ENCODE results near the gene NAP1L4.

DNA sequence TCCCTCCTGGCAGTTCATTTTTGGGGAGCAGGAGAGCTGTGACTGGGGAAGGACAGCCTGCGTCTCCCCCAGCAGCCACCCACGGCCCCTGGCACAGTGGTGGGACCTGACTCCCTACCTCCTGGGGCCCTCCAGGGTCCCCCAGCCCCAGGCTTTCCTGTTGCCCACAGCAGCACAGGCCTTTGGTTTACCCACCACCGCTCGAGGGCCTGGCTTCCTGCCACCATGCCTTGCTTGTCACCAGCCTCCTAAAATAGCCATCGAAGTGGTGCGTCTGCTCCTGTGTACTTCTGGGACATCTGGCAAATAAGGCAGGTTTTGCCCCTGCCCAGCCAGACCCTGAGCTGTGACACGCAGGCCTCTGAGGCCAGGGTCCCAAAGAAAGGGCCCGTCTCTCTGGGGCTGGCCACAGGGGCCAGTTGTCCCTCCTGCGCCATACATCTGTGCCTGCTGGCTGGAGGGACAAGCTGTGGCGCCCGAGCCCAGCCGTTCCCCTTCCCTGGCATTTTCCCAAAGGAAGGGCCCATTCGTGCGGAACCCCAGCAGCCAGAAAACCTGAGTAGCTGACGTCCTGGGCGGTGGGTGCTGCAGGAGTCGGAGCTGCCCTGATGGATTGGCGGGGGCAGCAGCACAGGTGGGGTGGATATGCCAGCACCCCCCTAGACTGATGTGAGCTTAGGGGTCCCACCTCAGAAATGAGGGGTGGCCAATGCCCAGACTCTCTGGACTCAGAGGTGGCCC, 77.5 kb downstream of the NAP1L4 start:
- TF ChIP-seq, protein P1, sequence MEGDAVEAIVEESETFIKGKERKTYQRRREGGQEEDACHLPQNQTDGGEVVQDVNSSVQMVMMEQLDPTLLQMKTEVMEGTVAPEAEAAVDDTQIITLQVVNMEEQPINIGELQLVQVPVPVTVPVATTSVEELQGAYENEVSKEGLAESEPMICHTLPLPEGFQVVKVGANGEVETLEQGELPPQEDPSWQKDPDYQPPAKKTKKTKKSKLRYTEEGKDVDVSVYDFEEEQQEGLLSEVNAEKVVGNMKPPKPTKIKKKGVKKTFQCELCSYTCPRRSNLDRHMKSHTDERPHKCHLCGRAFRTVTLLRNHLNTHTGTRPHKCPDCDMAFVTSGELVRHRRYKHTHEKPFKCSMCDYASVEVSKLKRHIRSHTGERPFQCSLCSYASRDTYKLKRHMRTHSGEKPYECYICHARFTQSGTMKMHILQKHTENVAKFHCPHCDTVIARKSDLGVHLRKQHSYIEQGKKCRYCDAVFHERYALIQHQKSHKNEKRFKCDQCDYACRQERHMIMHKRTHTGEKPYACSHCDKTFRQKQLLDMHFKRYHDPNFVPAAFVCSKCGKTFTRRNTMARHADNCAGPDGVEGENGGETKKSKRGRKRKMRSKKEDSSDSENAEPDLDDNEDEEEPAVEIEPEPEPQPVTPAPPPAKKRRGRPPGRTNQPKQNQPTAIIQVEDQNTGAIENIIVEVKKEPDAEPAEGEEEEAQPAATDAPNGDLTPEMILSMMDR (conservative IDR thresholded peaks at IDR 0.05; ENCODE audit: low read length), result no peak
- no peak for TF ChIP-seq EZH2phosphoT487 (IDR thresholded peaks at IDR 0.05; ENCODE audit: borderline replicate concordance)
